Common myeloid progenitor, CD34-positive (primary cell): ENCODE data around the gene KLHL8.
A peak's percentile ranks its signal among the peaks of the same experiment; 100 is the strongest.
"Not testable (repeated sequence)": the region's sequence is repeated elsewhere in the genome, so short reads cannot be mapped to it uniquely, and the experiment has no call there.

ENCODE experiments used
- CTCF ChIA-PET: fragments of 350-600 bp; sonication (Branson Sonifier 250); formaldehyde crosslinking; loops from one replicate; lab custom pipeline; 2021; ENCODE audit warnings: antibody characterized with exemption; lab: Charles Lee
- POLR2A ChIA-PET: fragments of 350-600 bp; sonication (Branson Sonifier 250); formaldehyde crosslinking; loops from one replicate; lab custom pipeline; 2021; ENCODE audit warnings: antibody characterized with exemption; lab: Charles Lee
- DNase-seq, 3 donors: peaks; one replicate each; pipeline versions ENCODE4 v3.0.0 to v3.0.0-alpha.2; 2013
- H3K27ac ChIP-seq, 2 experiments: 1 replicate in 1 of 2; 2 replicates in 1 of 2; pipeline ENCODE4 v1.7.0; 2013; ENCODE audit warnings: inconsistent platforms in 2 of 2, low read length in 2 of 2, mild to moderate bottlenecking in 2 of 2, low read depth in 1 of 2, moderate library complexity in 1 of 2; ENCODE audit not compliant: severe bottlenecking in 2 of 2, insufficient read depth in 1 of 2, poor library complexity in 1 of 2
- H3K27me3 ChIP-seq, 5 experiments: replicated peaks in 2 of 5; 1 replicate in 3 of 5; 2 replicates in 2 of 5; pipeline versions ENCODE4 v1.6.1 to v1.7.0; 2013; ENCODE audit warnings: low read length in 4 of 5, mild to moderate bottlenecking in 2 of 5, moderate library complexity in 2 of 5, inconsistent platforms in 1 of 5; ENCODE audit not compliant: insufficient read depth in 5 of 5, control insufficient read depth in 4 of 5
- H3K36me3 ChIP-seq, 4 experiments: 1 replicate in 2 of 4; 2 replicates in 2 of 4; pipeline versions ENCODE4 v1.6.1 to v1.7.0; 2013; ENCODE audit warnings: low read length in 3 of 4, control low read depth in 1 of 4, mild to moderate bottlenecking in 1 of 4; ENCODE audit not compliant: control insufficient read depth in 4 of 4, insufficient read depth in 4 of 4
- H3K4me1 ChIP-seq, 4 experiments: 1 replicate in 3 of 4; 2 replicates in 1 of 4; pipeline versions ENCODE4 v1.6.1 to v1.7.1; 2013; ENCODE audit warnings: low read length in 3 of 4, mild to moderate bottlenecking in 3 of 4, control low read depth in 1 of 4, inconsistent platforms in 1 of 4, moderate library complexity in 1 of 4; ENCODE audit not compliant: control insufficient read depth in 4 of 4, insufficient read depth in 4 of 4; ENCODE audit errors: control extremely low read depth in 1 of 4
- H3K4me3 ChIP-seq, 7 experiments: 1 replicate in 4 of 7; 2 replicates in 3 of 7; pipeline versions ENCODE4 v1.5.1 to v1.7.0; 2013; ENCODE audit warnings: mild to moderate bottlenecking in 7 of 7, low read length in 6 of 7, moderate library complexity in 6 of 7, inconsistent platforms in 2 of 7, low read depth in 2 of 7, control low read depth in 1 of 7; ENCODE audit not compliant: insufficient read depth in 4 of 7, control insufficient read depth in 1 of 7; ENCODE audit errors: extremely low read depth in 1 of 7
- H3K9me3 ChIP-seq, 5 experiments: 1 replicate in 4 of 5; 2 replicates in 1 of 5; pipeline versions ENCODE4 v1.6.1 to v1.7.1; 2013; ENCODE audit warnings: low read length in 4 of 5, mild to moderate bottlenecking in 2 of 5, inconsistent platforms in 1 of 5, low read depth in 1 of 5, moderate library complexity in 1 of 5; ENCODE audit not compliant: control insufficient read depth in 4 of 5, insufficient read depth in 2 of 5; ENCODE audit errors: control extremely low read depth in 1 of 5
- WGBS: methylation state at CpG from one replicate; pipeline ENCODE4 v1.1.5; 2013; ENCODE audit not compliant: insufficient coverage; 5-methylcytosine and 5-hydroxymethylcytosine counted together

The KLHL8 gene

GRCh38 chr4:87217235-87217763 lies 3.1 kb downstream of the KLHL8 start:
- 94% methylated on average over 5 of the region's 6 CpGs for WGBS
- CTCF ChIA-PET, result not testable (repeated sequence)

GRCh38 chr4:87216469-87216868 lies 3.9 kb downstream of the KLHL8 start:
- peaks cover 6 to 23% (median 15%) of the 10 kb centered on the region in 4 experiments for H3K4me1 ChIP-seq
- CTCF ChIA-PET, result no interaction called here
- H3K9me3 ChIP-seq, result no peaks in the 10 kb centered on the region
- no peak overlapping the region for H3K4me3 ChIP-seq
- no peak overlapping the region for H3K27ac ChIP-seq
- no CpG with 5 or more reads among the region's 1 CpG for WGBS
- POLR2A ChIA-PET, result no interaction called here
- H3K36me3 ChIP-seq, result peaks cover 0 to 3% (median 0%) of the 10 kb centered on the region in 4 experiments
- no peak for DNase-seq
- H3K27me3 ChIP-seq, result no peaks in the 10 kb centered on the region

More at GRCh38 chr4:87217235-87217763, 3.1 kb downstream of the KLHL8 start:
- H3K4me1 ChIP-seq, result peaks cover 6 to 23% (median 15%) of the 10 kb centered on the region in 4 experiments
- H3K4me3 ChIP-seq, H3K9me3 ChIP-seq, H3K27ac ChIP-seq, H3K27me3 ChIP-seq, DNase-seq, POLR2A ChIA-PET, H3K36me3 ChIP-seq: not testable (repeated sequence)

- Histone ChIP-seq H3K27ac (no peak overlapping the region), H3K27me3 (no peaks in the 10 kb centered on the region), H3K36me3 (peaks cover 0 to 3% (median 0%) of the 10 kb centered on the region in 4 experiments), H3K9me3 (no peaks in the 10 kb centered on the region), H3K4me3 (no peak overlapping the region), H3K4me1 (peaks cover 4 to 24% (median 9%) of the 10 kb centered on the region in 4 experiments)
- no peak for DNase-seq
- ChIA-PET CTCF (interaction anchor here (1.0 to 1.5 kb wide), 4 partner anchors 10 to 65 kb away, joined by 3 to 5 read pairs (median 4); no protein-coding TSS in a partner anchor), POLR2A (no interaction called here)
- 96% methylated on average over 4 of the region's 5 CpGs for WGBS
Observed at GRCh38 chr4:87213421-87214075, 6.9 kb downstream of the KLHL8 start.

- Histone ChIP-seq H3K9me3 (peaks cover 0 to 3% (median 0%) of the 10 kb centered on the region in 5 experiments), H3K27me3 (no peaks in the 10 kb centered on the region), H3K36me3 (peaks cover 0 to 8% (median 2%) of the 10 kb centered on the region in 4 experiments), H3K4me3 (no peak overlapping the region), H3K27ac (no peak overlapping the region), H3K4me1 (peaks cover 4 to 22% (median 9%) of the 10 kb centered on the region in 4 experiments)
- CTCF ChIA-PET, result interaction anchor here (1.1 kb wide), 1 partner anchor 24 kb away, joined by 3 read pairs; no protein-coding TSS in a partner anchor
- 93% methylated on average over 4 of the region's 5 CpGs for WGBS
- POLR2A ChIA-PET, result no interaction called here
- DNase-seq, result no peak
Observed at GRCh38 chr4:87211249-87211952, 9.0 kb downstream of the KLHL8 start.

- Histone ChIP-seq H3K4me3 (peak overlapping the region in 5 of 7 experiments; percentile 20 to 74 (median 42)), H3K27ac (peak overlapping the region in 1 of 2 experiments; percentile 22), H3K9me3 (peaks cover 0 to 3% (median 0%) of the 10 kb centered on the region in 5 experiments), H3K4me1 (peaks cover 4 to 22% (median 9%) of the 10 kb centered on the region in 4 experiments), H3K27me3 (no peaks in the 10 kb centered on the region), H3K36me3 (peaks cover 0 to 8% (median 2%) of the 10 kb centered on the region in 4 experiments)
- peak; percentile 82 to 95 (median 93) for DNase-seq
- WGBS, result 50% methylated on average over 1 of the region's 6 CpGs
- POLR2A ChIA-PET, result interaction anchor here (1.8 kb wide), 1 partner anchor 11 kb away, joined by 8 read pairs; the partner anchor contains the start of gene KLHL8
- CTCF ChIA-PET, result interaction anchor here (0.7 to 1.8 kb wide), 5 partner anchors 9 to 875 kb away, joined by 3 to 11 read pairs (median 3); no protein-coding TSS in a partner anchor
Observed at GRCh38 chr4:87209696-87210095, 10.7 kb downstream of the KLHL8 start.

GRCh38 chr4:87209182-87209581 lies 11.2 kb downstream of the KLHL8 start:
- peak overlapping the region in 5 of 7 experiments; percentile 20 to 74 (median 42) for H3K4me3 ChIP-seq
- WGBS, result no CpG with 5 or more reads among the region's 3 CpGs
- no peak for DNase-seq
- H3K4me1 ChIP-seq, result peaks cover 4 to 22% (median 9%) of the 10 kb centered on the region in 4 experiments
- ChIA-PET CTCF (interaction anchor here (1.6 to 1.8 kb wide), 3 partner anchors 10 to 28 kb away, joined by 3 to 11 read pairs (median 6); no protein-coding TSS in a partner anchor), POLR2A (interaction anchor here (1.8 kb wide), 1 partner anchor 11 kb away, joined by 8 read pairs; the partner anchor contains the start of gene KLHL8)
- peaks cover 0 to 8% (median 3%) of the 10 kb centered on the region in 4 experiments for H3K36me3 ChIP-seq
- H3K27ac ChIP-seq, result peak overlapping the region in 1 of 2 experiments; percentile 22
- no peaks in the 10 kb centered on the region for H3K27me3 ChIP-seq
- H3K9me3 ChIP-seq, result peaks cover 0 to 3% (median 0%) of the 10 kb centered on the region in 5 experiments
